ENCODE measurements around the gene COTL1. TPM values are rescaled to one million over a fixed set of nuclear protein-coding genes. Genes with fewer than 3 reads are reported as not detected.

The COTL1 gene
- 16.3 TPM for total RNA-seq

DNA sequence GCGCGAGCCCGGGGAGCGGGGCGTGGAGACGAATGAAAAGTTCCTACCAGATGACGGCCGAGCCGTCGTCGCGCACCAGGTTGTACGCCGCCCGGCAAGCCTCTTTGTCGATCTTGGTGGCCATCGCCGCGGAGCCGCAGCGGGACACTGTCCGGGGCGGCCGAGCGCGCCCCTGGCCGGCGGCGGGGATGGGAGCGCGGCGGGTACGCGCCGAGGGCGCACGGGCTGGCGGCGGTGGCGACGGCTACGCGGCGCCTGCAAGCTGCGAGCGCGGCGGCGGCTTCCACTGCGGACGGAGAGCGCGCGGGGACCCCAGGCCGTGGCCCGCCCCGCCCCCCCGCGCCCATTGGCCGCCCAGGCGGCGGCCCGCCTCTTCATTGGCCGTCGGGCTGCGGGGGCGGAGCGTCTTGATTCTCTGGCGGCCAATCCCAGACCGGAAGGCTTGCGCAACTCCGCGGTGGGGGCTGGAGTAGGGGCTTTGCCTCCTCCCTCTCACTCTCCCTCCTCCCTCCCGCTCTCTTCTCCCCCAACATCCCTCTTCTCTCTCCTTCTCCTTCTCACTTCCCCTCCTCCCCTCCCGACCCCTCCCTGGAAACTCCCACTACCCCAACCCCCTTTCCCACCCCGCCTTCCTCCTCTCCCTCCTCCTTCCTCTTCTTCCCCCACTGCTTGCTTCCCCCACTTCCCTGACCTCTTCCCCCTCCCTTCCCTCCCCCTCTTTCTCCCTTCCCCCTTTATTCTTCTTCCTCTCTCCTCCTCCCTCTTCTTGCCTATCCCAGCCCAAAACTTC, at the start of gene COTL1:
Gene COTL1, minus strand, starts transcription at position 288 of the 790 bp plus-strand sequence. Its CDS starts 164 bp downstream, at position 124.
- ATAC-seq, result peak; percentile 84

GRCh38 chr16:84665843-84666242, 48.0 kb upstream of the COTL1 start:
- ATAC-seq, result no peak

- ATAC-seq, result no peak
Measured at GRCh38 chr16:84665359-84665758, 47.5 kb upstream of the COTL1 start.

DNA sequence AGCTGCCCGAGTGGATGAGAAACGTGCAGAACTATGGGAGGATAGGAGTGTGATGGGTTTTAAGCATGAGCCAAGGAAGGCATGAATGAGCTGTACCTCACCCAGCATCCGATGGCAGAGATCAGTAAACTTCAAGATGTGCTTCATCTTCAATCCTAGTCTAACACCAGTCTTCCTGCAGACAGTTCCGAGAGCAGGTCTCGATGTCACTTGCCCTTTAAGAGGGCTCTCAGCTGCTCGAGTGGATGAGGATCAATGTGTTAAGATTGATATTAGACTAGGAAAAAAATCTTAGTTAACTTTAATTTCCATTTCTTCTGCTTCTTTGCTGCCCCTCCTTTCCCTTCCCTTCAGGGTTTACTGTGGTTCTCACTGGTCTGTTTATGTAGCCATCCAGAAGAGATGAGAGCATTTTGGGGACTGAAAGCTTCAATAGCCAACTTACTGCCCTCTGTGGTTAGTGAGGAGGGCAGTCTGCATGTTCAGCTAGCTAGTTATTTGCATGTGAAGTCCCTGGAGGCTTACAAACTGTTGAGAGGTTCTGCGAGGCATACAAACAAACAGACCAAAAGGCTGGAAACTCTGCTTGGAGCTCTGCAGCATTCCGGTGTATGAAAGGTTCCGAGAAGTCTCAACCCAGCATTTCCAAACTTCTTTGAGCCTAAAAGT, 45.7 kb upstream of the COTL1 start:
- no peak for ATAC-seq

- ATAC-seq, result no peak
Measured at GRCh38 chr16:84662471-84662870, 44.6 kb upstream of the COTL1 start.

GRCh38 chr16:84661418-84662060, 43.7 kb upstream of the COTL1 start:
- no peak for ATAC-seq

DNA sequence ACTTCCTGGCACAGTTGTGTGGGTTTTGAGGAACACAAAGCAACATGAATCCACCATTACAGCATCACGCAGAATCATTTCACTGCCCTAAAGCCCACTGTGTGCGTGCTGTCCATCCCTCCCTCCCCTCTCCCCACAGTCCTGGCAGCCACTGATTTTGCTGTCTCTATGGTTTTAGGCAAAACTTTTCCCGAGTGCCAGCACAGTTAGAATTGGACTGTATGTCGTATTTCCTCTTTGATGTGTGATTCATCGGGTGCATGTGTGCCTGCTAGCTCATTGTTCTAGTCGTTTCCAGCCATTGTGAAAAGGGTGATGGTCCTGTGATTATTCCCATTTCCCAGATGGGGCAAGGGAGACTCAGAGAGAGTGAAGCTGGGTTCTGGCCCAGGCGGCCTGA, 43.1 kb upstream of the COTL1 start:
- ATAC-seq, result no peak

GRCh38 chr16:84659656-84660300, 41.9 kb upstream of the COTL1 start:
- ATAC-seq, result no peak

- ATAC-seq, result no peak
Measured at GRCh38 chr16:84658690-84659089, 40.8 kb upstream of the COTL1 start.

GRCh38 chr16:84657229-84657837, 39.5 kb upstream of the COTL1 start:
- ATAC-seq, result no peak

GRCh38 chr16:84656649-84657048, 38.8 kb upstream of the COTL1 start:
- ATAC-seq, result no peak

DNA sequence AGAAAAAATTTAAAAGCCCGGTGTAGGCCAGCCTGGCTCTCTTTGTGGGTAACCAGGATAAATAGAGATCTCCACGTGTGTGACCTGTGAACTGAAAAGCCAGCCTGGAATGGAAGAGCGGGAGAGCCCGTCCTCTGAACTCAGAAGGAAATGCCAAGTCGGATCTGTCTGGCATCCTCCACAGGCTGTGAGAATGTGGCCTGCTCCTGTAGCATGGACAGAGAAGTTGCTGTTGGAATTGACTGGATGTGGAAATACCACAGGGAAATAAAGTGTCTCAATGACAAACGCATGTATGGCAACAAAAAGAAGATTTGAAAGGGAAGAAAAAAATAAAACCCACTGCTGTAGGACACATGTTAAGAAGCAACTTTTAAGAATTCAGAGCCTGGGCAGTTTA, 37.1 kb upstream of the COTL1 start:
- ATAC-seq, result no peak

DNA sequence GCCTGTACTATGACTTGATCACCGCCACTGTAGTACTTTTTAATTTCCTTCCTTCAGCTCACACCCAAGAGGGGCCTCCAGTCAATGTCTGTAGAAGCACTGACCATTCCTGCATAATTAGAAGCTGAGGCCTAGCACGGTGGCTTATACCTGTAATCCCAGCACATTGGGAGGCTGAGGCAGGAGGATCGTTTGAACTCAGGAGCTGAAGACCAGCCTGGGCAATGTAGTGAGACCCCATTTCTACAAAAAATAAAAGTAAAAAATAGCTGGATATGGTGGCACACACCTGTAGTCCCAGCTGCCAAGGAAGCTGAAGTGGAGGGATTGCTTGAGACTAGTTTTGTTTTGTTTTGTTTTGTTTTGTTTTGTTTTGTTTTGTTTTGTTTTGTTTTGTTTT, 36.4 kb upstream of the COTL1 start:
- ATAC-seq, result no peak

- ATAC-seq, result no peak
Measured at GRCh38 chr16:84652566-84652965, 34.7 kb upstream of the COTL1 start.

DNA sequence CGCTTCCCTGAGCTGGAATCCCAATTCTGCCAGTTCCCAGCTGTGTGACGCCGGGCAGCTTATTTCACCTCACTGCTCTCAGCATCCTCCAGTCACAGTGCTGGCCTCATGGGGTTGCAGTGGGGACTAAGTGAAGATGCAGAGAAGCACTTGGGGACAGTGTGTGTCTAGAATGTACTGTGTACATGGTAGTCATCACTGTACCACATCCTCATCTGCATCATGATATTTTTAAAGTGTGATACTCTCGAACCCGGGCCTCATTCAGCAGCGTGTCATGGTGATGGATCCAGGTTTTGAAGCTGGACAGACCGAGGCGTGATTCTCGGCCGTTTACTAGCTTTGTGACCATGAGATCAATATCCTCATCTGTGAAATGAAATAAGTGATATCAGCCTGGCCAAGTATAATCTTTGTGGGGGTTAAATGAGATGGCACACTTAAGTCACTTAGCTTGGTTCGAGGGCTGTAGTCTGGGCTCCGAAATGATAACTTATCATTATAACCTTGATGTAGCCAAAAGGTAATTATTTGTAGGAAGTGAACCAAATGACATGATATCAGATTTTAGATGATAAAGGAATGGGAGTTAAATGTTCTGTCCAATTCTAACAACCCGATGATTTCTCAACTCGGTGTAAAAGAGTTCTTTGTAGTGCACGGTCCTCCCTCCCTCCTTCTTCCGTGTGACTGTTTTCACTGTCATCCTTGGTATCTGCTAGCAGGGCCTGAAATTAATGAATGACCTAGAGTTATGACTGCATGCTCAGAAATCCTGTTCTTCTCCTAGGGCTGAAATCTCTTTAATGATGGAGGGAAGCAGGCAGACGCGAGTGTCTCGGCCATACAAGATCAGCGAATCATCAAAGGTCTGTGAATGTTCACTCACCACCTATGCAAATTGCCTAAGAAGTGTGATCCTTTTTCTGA, 32.4 kb upstream of the COTL1 start:
- peak; percentile 43 for ATAC-seq

DNA sequence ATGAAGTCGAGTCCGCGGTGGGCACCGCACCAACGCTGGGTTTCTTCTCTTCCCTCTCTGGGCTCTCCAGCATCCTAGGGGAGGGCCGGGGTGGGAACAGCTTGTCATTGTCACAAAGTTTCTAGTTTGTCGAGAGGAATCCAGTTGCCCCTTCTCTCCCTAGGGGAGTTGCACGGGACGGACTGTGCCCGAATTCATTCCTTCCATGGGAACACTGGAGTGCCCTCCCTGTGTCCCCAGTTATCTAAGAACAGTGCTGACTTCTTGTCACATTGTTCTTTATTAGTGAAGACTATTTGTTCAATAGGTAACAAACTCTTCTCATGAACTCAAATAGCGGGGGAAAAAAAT, 31.6 kb upstream of the COTL1 start:
- ATAC-seq, result no peak

DNA sequence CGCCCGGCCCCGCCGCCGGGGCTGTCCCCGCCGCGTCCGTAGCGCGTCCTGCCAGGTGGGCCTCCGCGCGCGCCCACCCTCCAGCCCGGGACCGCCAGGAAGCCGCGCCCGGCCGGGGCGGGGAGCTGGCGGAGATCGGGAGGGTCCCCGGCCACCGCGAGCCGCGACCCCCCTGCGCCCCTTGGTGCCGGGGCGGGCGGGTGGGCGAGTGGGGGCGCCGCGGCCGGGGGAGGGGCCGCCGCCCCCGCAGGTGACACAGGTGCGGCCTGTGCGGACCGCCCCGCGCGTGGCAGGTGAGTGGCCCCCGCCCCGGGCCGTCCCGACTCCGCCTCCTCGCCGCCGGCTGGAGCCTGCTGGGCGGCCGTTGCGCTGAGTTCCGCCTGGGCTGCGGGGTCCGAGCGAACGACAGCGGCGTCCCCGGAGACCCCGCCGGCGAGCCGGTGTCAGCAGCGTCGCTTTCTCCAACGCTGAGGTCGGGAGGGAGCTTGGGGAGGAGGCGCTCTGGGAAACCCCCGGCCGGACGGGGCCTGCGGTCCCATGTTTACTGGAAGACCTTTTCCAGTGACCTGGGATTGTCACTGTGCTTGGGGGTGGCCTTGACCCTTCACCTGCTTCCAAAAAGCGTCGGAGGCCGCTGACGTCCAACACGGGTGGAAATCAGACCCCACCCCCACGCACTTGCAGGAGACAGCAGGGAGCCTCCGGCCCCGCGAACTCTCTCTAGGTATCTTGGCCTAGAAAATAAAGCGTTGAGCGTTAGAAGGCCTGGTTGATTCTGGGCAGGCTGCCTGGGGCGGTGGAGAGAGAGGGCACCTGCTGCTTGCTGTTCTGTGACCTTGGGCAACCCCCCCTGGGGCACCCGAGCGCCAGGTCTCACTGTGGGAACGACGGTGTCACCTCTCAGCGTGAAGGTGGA, 31.0 kb upstream of the COTL1 start:
- ATAC-seq, result peak; percentile 67

GRCh38 chr16:84647828-84648594, 30.1 kb upstream of the COTL1 start, which contains the start of gene KLHL36:
Gene KLHL36 (plus strand): TSS chr16:84648511. CDS start chr16:84650868, 2,357 bp downstream.
- peak; percentile 61 for ATAC-seq

DNA sequence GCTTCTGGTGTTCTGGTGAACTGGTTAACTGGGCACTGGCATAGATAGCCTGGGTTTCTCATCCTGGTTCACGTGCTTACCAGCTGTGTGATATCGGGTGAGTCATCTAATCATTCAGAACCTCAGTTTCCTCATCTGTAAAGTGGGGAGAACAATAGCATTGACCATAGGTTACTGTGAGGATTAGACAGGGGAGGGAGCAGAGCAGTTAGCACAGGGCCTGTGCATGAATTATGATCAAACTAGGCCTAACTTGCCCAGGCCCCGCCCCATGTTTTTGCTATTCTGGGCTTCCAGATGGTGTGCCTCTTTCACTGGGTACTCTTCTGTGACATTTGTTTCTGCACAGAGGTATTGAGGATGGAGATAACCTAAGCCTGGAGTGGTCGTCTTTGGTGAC, 25.8 kb upstream of the COTL1 start:
- peak; percentile 51 for ATAC-seq

GRCh38 chr16:84643180-84643583, 25.3 kb upstream of the COTL1 start:
- peak; percentile 75 for ATAC-seq

Measured in esophagus mucosa (tissue), 1 donor.